Stimulated activated CD4-positive, alpha-beta T cell treated with anti-CD3 and anti-CD28 coated beads, Interleukin-4, amount 100 ng/mL, for 24 hours (primary cell): ENCODE data around the gene SYNDIG1.

Source experiments
- DNase-seq: peaks from one replicate; pipeline ENCODE4 v3.0.0-alpha.2; 2020

The SYNDIG1 gene

DNA sequence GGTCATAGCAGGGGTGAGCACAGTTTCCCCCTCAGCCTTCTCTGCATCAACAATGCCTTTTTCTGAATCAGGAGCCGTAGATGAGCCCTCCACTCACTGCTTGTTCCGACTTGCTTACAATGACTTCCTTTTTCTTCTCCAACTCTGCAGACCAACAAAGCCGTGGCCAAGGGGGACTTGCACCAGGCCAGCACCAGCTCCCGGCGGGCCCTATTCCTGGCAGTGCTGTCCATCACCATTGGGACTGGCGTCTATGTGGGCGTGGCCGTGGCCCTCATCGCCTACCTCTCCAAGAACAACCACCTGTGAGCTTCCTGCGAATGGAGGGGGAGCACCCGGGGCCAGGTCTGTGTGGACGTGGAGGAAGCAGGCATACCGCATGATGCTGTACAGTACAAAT, 195.8 kb downstream of the SYNDIG1 start:
- no peak for DNase-seq

DNA sequence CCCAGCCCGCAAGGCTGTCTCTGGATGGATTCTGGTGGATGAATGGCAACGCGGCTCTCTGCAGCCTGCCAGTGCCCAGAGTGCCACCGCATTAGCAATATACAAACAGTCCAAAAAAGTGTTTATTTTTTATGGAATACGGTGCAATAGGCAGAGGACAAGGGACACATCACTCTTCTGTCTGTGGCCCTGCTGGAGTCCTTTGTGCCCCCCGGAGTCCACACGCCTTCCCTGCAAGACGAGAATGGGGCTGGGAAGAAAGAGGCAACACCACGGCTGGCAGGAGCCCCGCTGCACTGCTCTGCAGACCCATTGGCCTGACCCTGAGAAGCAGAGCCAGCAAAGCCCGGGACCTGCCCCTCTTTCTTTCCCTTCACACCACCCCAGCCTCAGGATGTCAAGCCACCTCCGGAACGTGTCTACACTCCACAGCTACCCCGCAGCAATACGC, 196.3 kb downstream of the SYNDIG1 start:
- no peak for DNase-seq

DNA sequence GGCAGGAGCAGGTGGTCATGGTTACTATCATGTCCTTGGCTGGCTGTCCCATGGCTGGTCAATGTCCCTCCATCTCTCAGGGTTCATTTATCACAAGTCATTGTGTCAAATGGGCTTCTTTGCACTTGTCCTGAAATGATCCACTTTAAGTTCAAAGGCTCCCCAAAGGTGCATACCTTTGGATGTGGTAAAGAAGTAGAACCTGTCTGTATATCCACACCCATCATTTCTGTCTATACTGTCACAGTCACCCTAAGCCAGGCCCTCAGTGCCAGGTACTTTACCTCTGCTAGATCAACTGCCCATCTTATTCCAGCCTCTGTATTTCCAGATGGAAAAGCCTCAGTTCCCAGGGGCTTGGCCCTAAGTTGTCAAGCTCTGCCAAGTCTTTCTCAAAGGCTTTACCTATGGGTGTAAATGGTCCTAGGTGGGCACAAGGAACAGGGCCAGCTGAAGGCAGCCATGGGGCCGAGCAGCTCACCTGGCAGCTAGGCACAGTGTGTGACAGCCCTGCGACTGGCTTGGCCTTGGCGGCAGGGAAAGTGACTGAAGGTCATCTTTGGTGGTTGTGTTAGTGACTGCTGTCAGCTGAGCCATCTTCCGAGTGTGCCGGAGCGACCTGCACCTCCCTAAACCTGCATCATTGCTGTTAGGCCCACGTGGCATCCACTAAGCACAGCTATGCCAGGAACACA, 198.4 kb downstream of the SYNDIG1 start:
- DNase-seq: no peak

DNA sequence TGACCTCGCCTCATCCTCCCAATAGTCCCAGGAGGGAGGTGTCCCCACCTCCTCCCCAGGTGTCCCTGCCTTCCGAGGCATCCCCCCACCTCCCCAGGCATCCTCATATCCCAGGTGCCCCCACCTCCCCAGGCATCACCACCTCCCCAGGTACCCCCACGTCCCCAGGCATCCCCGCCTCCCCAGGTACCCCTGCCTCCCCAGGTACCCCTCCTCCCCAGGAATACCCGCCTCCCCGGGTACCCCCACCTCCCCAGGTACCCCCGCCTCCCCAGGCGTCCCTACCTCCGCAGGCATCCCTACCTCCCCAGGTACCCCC, 198.9 kb downstream of the SYNDIG1 start:
- DNase-seq: no peak

DNA sequence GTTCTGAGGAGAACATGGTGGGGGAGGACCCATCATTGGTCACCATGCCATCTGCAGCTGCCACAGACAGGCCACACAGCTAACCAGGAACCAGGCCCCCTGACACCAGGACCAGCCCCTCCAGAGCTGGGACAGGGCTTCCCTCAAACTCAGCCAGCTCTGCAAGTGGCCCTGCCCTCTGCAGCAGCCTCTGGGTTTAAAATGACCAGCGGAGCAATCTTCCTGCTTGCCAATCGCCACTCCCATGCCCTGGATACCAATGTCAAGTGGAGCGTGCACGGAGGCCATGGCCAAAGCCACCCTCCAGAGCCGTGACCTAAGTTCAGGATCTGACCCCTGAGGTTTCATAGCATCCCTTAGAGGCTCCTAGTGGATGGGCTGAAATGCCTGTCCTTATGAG, 199.4 kb downstream of the SYNDIG1 start:
- DNase-seq: no peak

DNA sequence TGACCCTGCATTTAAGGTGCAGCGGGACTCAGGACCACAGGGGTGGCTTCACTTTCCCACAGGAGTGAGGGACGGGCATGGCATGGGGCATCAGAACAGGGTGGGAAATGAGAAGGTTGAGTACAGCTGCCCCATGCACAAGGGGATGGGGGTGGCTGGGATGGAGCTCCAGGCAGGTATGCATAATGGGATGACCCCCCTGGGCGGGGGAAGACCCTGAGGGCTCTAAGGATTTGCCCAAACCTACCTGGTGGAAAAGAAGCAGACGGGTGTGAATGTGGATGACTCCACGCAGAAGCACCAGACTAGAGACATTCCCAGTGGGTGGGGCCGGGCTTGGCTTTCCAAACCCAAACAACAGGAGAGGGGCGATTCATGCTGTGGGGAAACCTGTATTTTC, 200.3 kb downstream of the SYNDIG1 start:
- DNase-seq: no peak

DNA sequence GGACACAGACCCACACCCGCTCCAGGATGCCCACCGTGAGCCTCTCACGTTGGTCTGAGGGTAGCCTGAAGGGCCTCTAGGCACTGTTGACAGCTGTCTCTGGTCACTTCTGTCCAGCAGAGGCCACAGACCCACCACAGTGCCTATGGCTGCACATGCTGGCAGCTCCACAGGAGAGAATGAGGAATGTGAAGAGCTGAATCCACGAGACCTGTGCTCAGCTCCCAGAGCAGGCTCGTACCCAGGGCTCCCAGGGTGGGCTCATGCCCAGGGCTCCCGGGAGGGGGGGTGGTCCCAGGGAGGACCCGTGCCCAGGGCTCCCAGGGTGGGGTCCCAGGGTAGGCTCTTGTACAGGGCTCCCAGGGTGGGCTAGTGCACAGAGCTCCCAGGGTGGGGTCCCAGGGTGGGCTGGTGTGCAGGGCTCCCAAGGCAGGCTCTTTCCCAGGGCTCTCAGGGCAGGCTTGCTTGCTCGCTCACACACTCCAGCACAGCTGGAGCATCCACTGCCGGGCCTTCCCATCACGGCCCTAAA, 201.0 kb downstream of the SYNDIG1 start:
- no peak for DNase-seq

DNA sequence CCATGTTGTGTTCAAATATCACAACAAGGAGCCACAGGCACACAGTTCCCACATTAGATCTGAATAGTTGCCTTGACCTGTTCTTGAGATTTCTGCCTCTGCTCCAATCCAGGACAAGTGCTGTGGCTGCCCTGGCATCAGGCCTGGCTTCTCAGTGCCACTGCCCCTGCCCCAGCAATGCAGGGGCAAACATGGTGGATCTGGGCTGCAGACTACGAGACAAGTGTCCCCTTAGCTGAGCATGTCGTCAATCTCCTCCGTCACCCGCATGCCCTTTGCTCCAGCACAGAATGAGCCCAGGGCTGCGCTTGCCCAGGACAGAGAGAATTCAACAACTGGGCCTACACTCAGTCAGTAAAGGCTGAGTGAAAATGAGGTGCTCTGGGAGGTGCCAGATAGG, 201.6 kb downstream of the SYNDIG1 start:
- no peak for DNase-seq

DNA sequence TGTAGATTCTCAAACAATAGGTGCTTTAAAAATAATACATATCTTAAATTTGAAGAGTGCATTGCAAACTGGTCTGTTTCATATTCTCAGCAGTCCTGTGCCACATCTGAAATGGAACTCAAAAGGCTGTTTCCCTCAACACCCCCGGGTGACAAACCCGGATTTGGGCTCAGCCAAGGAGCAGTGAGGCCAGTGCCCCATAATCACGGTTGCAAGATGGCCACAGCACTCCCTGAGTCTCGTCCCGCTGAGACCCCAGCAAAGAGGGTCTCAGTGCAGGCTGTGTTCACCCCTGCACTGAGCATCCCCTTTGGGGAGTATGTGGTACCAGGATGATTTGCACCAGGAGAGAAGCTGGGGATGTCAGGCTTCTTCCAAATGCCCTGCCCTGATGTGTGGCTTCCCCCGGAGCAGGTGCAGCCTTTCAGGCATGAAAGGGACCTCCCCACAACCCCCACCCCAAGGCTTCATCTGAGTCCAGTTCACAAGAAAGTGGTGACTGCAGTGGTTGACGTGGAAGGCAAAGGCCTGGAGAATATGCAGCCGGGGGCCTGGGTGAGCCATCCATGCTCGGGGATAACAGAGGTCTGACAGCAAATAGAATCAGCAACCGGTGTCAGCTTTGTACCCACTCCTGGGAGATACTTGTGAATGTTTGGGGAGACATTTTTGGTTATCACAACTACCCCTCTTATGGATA, 202.9 kb downstream of the SYNDIG1 start:
- DNase-seq: no peak

DNA sequence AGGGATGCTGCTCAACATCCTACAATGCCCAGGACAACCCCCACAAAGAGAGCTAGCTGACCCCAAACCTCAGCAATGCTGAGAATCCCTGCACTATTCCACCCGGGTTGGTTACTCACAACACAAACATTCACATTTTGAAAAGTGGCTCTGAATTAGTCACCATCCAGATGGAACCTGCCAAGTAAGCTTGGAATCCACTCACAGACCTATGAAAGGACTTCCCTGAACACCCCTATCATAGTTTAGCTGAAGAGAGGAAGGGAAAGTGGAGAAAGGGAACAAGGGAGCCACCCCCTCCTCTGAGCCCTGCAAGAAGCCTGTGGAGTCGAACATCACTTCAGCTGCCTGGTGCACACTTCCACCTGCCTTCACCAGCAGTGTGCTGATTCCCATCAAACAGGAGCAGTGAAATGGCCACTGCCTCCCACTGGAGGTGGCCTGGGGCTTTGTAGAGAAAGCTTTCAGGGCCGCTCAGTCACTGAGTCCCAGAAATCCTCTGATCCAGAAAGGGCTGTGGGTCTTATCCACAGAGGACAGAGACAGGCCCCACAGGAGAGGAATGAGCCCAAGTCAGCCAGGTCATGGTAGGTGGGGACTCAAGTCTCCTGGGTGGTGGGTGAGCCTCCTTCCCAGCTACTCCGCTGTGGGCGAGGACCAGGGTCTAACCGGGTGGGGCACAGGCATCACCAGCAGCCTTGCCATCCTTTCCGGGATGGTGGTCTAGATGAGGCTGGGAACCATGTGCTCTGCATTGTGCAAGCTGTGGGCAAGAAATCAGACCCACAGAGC, 203.7 kb downstream of the SYNDIG1 start:
- no peak for DNase-seq

DNA sequence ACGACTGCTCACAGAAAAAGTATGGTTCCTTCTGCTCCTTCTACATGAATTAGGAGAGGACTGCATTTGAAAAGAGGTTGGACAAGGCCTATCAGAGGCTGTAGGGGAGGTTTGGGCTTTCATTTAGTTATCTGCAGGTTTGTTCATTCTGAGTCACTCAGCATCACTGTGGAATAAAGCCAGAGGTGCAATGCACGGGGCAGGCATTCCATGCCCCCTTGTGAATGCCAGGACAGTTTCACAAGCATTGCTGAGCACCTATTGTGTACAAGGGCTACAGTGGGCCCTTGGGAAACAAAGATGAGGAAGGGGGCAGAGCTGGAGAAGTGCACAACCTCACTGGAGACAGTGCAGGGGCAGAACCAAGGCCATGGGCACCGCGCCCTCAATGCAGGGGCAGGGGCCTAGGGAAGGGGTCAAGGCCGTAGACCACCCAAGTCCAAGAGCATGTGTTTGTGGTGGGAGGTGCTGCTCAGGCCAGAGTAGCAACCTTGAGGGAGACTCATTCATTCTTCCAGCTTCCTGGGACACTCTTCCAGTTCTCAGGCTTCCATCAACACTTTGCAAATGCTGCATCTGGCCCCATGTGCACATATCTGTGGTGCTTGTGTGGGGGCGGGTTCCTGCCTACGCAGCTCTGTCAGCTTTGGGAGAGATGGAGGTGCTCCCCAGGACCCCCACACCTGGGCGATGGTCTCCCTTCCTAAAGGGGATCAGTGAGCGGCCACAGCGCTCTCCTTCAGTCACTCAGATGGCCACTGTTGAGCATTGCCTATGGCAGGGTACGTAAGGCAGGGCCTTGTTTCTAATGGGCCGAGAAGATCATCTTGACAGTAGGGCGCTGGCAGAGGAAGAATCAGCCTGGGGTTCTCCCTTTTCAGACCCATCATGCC, 204.5 kb downstream of the SYNDIG1 start:
- no peak for DNase-seq

DNA sequence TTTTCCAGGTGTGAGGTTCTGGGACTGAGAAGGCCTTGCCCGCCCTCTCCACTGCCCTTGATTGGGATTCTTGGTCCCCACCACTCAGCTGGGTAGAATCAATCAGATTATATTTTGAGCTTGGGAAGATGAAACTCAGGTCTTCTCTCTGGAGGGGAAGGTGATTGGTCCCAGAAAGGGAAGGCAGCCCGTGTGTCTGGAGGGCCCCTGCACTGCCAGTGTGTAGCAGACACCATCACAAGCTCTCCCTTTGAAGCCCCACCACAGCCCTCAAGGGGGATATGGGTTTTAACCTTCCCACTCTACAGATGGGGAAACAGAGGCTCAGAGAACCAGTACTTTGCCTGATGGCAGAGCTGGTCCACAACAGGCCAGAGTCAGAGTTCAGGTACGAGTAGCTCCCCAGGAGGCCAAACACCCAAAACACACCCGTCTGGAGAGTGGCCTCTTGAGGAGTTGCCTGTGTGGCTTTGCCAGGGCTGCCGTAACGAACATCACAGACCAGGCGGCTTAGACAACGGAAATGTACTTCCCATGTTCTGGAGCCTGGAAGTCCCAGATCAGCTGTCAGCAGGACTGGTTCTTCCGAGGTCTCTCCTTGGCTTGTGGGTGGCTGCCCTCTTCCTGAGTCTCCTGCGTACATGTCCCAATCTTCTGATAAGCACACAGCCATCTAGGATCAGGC, 205.6 kb downstream of the SYNDIG1 start:
- DNase-seq: no peak

DNA sequence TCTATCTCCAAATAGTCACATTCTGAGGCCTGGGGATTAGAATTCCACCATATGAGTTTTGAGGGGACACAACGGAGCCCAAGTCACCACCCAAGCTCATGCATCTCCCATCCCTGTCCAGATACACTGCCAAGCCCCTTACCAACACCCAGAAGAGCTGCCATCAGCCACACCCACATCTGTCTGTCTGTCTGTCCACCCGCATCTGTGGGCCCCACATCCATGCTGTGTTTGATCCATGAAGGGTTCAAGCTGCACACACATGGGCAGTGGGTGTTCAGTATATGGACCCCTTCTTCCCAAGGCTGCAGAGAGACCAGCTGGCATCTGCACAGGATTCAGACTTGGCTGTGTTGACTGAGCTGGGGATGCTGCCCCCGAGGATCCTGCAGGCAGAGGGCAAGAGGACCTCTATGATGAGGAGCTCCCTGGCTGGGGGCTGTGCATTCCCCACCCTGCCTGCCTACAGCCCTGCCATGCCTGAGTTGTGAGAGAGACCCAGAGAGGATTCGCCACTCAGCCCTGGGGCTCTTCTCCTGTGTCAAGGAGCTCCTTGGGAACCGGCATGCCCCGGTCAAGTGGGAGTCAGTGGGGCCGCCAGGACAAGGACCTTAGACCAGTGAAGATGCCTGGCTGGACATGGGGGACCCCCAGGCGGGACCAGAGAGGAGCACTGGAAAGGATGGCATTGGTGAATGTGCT, 206.4 kb downstream of the SYNDIG1 start:
- no peak for DNase-seq

DNA sequence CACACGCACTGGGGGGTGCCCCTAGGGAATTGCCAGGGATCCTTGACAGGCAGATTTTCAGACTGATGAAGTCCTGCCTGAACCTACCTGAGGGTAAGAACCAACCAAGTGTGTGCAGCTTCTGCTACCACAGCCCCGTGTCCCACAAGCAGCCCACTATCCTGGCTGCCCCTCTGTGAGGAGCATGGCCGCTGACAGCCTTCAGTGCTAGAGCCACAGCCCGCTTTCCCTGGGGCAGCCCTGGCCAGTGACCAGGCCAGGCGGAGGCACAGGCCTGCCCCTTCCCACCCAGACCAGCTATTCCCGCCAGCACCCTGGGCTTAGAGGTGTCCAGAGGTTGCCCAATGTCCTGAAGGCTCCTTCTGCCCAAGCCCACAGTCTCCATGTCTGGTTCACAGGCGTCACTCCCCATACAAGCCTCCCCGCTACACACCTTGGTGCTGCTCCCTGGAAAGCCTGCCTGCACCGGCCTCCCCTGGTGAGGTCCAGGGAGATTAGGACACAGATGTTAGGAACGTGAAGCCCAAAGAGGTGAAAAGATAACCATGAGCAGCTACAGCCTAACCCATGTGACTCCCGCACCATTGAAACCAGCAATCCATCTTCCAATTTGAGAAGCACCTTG, 207.0 kb downstream of the SYNDIG1 start:
- no peak for DNase-seq

DNA sequence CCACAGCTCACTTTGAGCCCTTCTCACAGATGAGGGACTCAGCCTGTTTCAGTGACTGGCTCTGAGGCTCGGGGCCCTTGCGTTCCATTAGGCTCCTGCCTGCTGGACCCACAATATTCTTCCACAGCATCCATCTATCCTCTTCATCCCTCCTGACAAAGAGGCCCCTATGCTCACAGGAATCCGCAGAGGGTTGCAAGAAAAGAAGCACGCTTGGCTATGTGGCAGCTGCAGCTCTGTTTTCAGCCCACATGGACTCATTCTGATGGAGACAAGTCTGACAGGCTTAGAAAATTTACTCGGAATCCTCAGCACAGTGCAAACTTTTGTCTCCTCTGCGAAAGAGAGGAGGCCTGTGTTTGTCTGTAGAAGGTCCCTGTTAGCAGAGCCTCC, 207.5 kb downstream of the SYNDIG1 start:
- no peak for DNase-seq

DNA sequence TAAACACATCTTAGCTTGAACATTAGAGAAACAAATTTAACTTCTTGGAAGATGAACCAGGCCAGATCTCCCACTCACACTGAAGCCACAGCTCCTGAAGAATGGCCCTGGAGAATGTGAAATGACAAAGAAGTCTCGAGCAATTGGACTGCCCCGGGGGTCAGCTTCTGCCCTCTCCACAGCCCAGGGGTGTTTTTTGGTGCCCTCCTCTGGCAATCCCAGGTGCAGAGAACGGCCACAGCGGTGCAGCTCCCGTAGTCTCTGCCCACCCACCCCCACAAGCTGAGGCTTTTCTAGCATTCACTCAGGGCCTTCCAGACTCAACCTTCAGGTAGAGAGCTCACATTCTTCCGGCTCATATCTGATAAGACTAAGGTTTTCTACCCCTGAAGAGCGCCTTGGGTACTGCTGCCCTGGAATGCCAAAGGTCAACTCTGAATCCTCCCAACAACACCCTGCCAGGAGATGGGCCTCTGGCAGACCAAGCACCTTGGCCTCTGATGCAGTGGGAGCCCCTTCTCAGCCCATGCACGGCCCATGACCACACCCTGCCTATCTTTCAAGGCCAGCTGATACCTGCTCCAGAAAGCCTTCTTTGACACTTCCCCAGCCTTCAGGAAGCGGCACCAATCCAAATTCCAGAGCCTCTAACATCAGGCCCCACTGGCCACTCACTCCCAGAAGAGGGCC, 208.3 kb downstream of the SYNDIG1 start:
- DNase-seq: no peak

DNA sequence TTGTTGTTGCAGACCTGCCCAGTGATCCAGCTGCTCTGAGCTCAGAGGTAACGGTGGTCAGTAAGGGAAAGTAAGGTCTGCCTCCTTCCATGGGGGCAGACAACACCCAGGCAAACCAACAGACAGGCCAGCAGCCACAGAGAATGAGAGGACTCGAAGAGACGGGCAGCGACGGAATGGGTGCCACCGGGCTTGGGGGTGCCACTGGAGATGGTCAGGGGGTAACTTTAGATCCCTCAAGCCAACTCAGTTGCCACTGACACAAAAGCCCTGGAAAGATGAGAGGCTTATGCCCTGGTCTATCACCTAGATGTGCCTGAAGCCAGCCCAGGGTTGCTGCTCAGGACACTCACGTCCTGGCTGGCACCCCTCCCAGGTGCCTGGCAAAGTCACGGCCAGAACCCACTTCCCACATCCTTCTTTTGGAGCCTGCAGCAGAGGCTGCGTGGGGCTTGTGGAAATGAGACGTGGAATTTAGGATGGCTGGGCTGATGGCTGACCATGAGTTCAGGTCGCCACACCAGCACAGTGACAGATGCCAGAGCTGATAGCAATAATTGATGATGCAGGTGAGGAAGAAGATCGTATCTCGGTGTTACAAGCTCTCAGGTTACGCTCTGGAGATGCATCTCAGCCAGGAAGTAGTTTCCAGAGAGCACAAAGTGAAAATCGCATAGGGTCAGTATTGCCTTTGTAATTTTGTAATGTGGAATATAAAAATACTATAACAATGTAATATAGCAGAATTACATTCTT, 209.1 kb downstream of the SYNDIG1 start:
- no peak for DNase-seq

DNA sequence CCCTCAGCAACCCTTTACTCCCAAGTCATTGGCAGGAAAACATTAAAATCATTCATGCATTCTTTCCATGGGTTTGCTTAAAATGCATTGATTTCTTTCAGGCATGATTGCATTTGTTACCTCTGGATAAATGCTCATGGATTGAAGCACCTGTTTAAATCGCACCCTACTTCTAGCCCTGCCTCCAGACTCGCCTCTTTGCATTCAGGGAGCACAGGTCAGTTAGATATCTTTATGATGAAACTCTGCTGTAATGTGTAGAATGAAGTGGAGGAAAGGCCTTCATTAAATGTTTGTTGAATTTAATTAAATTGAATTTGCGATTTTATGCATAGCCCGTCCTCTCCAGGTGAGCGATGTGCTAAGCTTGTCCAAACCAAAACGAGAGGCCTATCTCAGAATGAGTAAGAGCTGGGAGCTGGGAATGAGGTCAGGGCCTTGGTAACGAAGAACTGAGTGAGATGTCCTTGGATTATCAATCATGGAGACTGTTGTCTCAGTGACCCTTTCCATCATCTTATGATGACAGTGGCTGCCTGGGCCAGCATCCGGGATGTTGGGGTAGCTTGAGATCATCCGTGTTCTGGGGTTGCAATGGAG, 210.1 kb downstream of the SYNDIG1 start:
- DNase-seq: no peak
